ENCODE data around the gene COA1. TPM values are rescaled to one million over a fixed set of nuclear protein-coding genes. Genes with fewer than 3 reads are reported as not detected.

Gene COA1
- total RNA-seq, 4 donors from 2014 or later = 20.6 to 48.9 (median 33.2) TPM

DNA sequence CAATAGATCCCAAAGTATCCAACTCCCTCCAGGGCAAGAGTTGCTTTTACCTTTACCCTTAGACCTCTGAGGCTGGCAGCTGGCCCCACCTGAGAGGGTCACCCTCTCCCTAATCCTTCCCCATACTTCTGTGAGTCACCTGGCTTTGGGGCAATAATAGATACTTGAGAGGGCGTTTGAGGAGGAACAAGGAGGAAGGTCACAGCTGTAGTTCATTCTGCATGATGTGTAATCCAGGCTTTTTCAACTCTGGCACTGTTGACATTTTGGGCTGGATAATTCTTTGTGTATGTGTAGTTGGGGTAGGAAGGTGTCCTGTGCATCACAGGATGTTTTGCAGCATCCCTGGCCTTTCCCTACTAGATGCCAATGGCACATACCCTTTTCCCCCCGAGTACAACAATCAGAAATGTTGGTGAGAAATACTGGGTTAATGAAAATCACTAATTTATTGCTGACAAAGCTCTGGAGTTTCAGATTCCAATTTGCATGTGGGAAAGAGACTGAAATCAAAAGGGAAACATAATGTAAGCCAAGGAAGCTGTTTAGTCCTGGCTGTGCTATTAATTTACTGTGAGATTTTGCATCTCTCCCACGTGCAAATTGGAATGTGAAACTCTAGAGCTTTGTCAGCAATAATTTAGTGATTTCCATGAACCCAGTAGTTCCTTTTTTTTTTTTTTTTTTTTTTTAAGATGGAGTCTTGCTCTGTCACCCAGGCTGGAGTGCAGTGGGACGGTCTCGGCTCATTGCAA lies 32.8 kb upstream of the COA1 start:
- no peak overlapping the region for H3K27ac ChIP-seq

GRCh38 chr7:43761382-43761781 lies 32.1 kb upstream of the COA1 start:
- WGBS, 2 donors (ENCODE audit: low coverage in 1 of 2) = 88 to 94% methylated on average over 1 of the region's 1 CpG

More for the DNA sequence above, 32.8 kb upstream of the COA1 start:
- no peak for ATAC-seq
- H3K36me3 ChIP-seq = no peaks in the 10 kb centered on the region
- H3K27me3 ChIP-seq = no peaks in the 10 kb centered on the region
- TF ChIP-seq POLR2A (IDR thresholded peaks at IDR 0.05) (no peak), EP300 (IDR thresholded peaks at IDR 0.05) (no peak), POLR2AphosphoS5 (IDR thresholded peaks at IDR 0.05) (no peak), CTCF (IDR thresholded peaks at IDR 0.05) (no peak)
- H3K4me1 ChIP-seq = peaks cover 0 to 71% (median 15%) of the 10 kb centered on the region in 3 donors
- H3K4me3 ChIP-seq = no peak overlapping the region
- 43 to 62% methylated on average over 3 of the region's 5 CpGs for WGBS, 2 donors (ENCODE audit: low coverage in 1 of 2)
- no peaks in the 10 kb centered on the region for H3K9me3 ChIP-seq

DNA sequence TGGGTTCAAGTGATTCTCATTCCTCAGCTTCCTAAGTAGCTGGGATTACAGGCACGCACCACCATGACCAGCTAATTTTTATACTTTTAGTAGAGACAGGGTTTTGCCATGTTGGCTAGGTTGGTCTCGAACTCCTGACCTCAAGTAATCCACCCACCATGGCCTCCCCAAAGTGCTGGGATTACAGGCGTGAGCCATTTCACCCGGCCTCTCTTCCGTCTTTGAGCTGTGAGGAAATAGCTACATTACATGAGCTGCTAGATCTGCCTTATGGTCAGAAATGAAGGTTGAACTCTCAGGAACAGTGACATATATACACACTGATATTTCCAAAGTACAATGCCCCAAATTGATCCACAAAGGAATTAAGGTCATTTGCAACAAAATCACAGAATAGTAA lies 31.5 kb upstream of the COA1 start:
- WGBS, 2 donors (ENCODE audit: low coverage in 1 of 2) = 80 to 89% methylated on average over 1 to 4 of the region's 5 CpGs
- Histone ChIP-seq H3K9me3 (no peaks in the 10 kb centered on the region), H3K27ac (no peak overlapping the region), H3K4me1 (peaks cover 0 to 71% (median 15%) of the 10 kb centered on the region in 3 donors), H3K4me3 (no peak overlapping the region), H3K36me3 (no peaks in the 10 kb centered on the region), H3K27me3 (no peaks in the 10 kb centered on the region)
- no peak for ATAC-seq
- no peak for TF ChIP-seq EP300 (IDR thresholded peaks at IDR 0.05)
- no peak for TF ChIP-seq POLR2A (IDR thresholded peaks at IDR 0.05)
- no peak for TF ChIP-seq CTCF (IDR thresholded peaks at IDR 0.05)
- no peak for TF ChIP-seq POLR2AphosphoS5 (IDR thresholded peaks at IDR 0.05)

More at GRCh38 chr7:43761382-43761781, 32.1 kb upstream of the COA1 start:
- Histone ChIP-seq H3K27ac (no peak overlapping the region), H3K4me1 (peaks cover 0 to 71% (median 15%) of the 10 kb centered on the region in 3 donors), H3K4me3 (no peak overlapping the region), H3K9me3 (no peaks in the 10 kb centered on the region), H3K27me3 (no peaks in the 10 kb centered on the region), H3K36me3 (no peaks in the 10 kb centered on the region)
- no peak for TF ChIP-seq POLR2A (IDR thresholded peaks at IDR 0.05)
- TF ChIP-seq EP300 (IDR thresholded peaks at IDR 0.05) = no peak
- TF ChIP-seq CTCF (IDR thresholded peaks at IDR 0.05) = no peak
- TF ChIP-seq POLR2AphosphoS5 (IDR thresholded peaks at IDR 0.05) = no peak
- ATAC-seq = no peak

GRCh38 chr7:43758822-43759683 lies 29.7 kb upstream of the COA1 start:
- H3K9me3 ChIP-seq = no peaks in the 10 kb centered on the region
- H3K27me3 ChIP-seq = no peaks in the 10 kb centered on the region
- WGBS, 2 donors (ENCODE audit: low coverage in 1 of 2) = 29 to 30% methylated on average over 7 to 10 of the region's 56 CpGs
- H3K27ac ChIP-seq = peak overlapping the region; percentile 1 to 89 (median 88)
- H3K4me3 ChIP-seq = peak overlapping the region; percentile 48 to 96
- H3K4me1 ChIP-seq = peaks cover 0 to 55% (median 8%) of the 10 kb centered on the region in 3 donors
- peak; percentile 78 for ATAC-seq
- no peak for TF ChIP-seq CTCF (IDR thresholded peaks at IDR 0.05)
- no peak for TF ChIP-seq POLR2AphosphoS5 (IDR thresholded peaks at IDR 0.05)
- TF ChIP-seq EP300 (IDR thresholded peaks at IDR 0.05) = no peak
- no peak for TF ChIP-seq POLR2A (IDR thresholded peaks at IDR 0.05)
- H3K36me3 ChIP-seq = no peaks in the 10 kb centered on the region

Measured in gastroesophageal sphincter (tissue), 4 donors.